SK-N-SH (cell line): ENCODE data around the gene ZFYVE21. TPM values are rescaled to one million over a fixed set of nuclear protein-coding genes. Genes with fewer than 3 reads are reported as not detected.
A peak's percentile ranks its signal among the peaks of the same experiment; 100 is the strongest.

Experiments
- CTCF ChIA-PET: fragments of 300-600, 350-600 bp; formaldehyde crosslinking; extraction: SDS; loops from one replicate; lab custom pipeline; 2021; lab: Yijun Ruan, JAX
- POLR2A ChIA-PET: fragments of 350-600 bp; sonication (Branson Sonifier 250); formaldehyde crosslinking; extraction: SDS; loops from one replicate; lab custom pipeline; 2020; ENCODE audit warnings: antibody characterized with exemption, inconsistent platforms; lab: Yijun Ruan, JAX
- DNase-seq: peaks from one replicate; pipeline ENCODE4 v3.0.0; 2012
- H2AFZ ChIP-seq: fragments of 200-600 bp; sonication (generic); 2 replicates; pipeline ENCODE4 v1.8.1; 2016; ENCODE audit warnings: antibody characterized with exemption, mild to moderate bottlenecking, low read depth
- H3F3A ChIP-seq: fragments of 200-600 bp; sonication (generic); replicated peaks from 2 replicates; pipeline ENCODE3; 2016; ENCODE audit warnings: antibody characterized with exemption, mild to moderate bottlenecking; ENCODE audit not compliant: insufficient read depth
- H3K27ac ChIP-seq, 2 experiments: fragments of 200-500 bp in 1 of 2; fragments of 200-600 bp in 1 of 2; sonication (Bioruptor generic) in 1 of 2; sonication (generic), shearing (Covaris generic) in 1 of 2; 2 replicates each; pipeline versions ENCODE4 v1.5.1 to v1.6.1; 2014 to 2016; ENCODE audit warnings: low read depth in 2 of 2, inconsistent platforms in 1 of 2, low read length in 1 of 2, mild to moderate bottlenecking in 1 of 2, mixed read lengths in 1 of 2
- H3K27me3 ChIP-seq: fragments of 200-600 bp; sonication (generic), shearing (Covaris generic); 2 replicates; pipeline ENCODE4 v1.6.1; 2016; ENCODE audit warnings: mixed run types; ENCODE audit not compliant: insufficient read depth
- H3K36me3 ChIP-seq, 2 experiments: fragments of 200-500 bp in 1 of 2; fragments of 200-600 bp in 1 of 2; sonication (Bioruptor generic) in 1 of 2; sonication (generic) in 1 of 2; replicated peaks in 1 of 2; 2 replicates each; pipeline versions ENCODE3 to v1.5.1; 2014 to 2016; ENCODE audit warnings: low read length in 1 of 2, mild to moderate bottlenecking in 1 of 2; ENCODE audit not compliant: insufficient read depth in 2 of 2, control insufficient read depth in 1 of 2
- H3K4me1 ChIP-seq, 2 experiments: fragments of 200-500 bp in 1 of 2; fragments of 200-600 bp in 1 of 2; sonication (Bioruptor generic) in 1 of 2; sonication (generic), shearing (Covaris generic) in 1 of 2; 2 replicates each; pipeline versions ENCODE4 v1.5.1 to v1.6.1; 2014 to 2016; ENCODE audit warnings: low read depth in 1 of 2, low read length in 1 of 2, mixed run types in 1 of 2; ENCODE audit not compliant: insufficient read depth in 2 of 2, control insufficient read depth in 1 of 2
- H3K4me2 ChIP-seq: fragments of 200-600 bp; sonication (generic), shearing (Covaris generic); 2 replicates; pipeline ENCODE4 v1.6.1; 2017; ENCODE audit warnings: mixed run types
- H3K4me3 ChIP-seq, 2 experiments: fragments of 200-500 bp in 1 of 2; fragments of 200-600 bp in 1 of 2; sonication (Bioruptor generic) in 1 of 2; sonication (generic), shearing (Covaris generic) in 1 of 2; 2 replicates each; pipeline versions ENCODE4 v1.5.1 to v1.8.1; 2014 to 2016; ENCODE audit warnings: low read depth in 2 of 2, inconsistent platforms in 1 of 2, low read length in 1 of 2, mild to moderate bottlenecking in 1 of 2, mixed read lengths in 1 of 2, moderate library complexity in 1 of 2
- H3K79me2 ChIP-seq: fragments of 200-600 bp; sonication (generic); 2 replicates; pipeline ENCODE4 v1.8.1; 2017; ENCODE audit warnings: mild to moderate bottlenecking; ENCODE audit not compliant: insufficient read depth
- H3K9ac ChIP-seq: fragments of 200-600 bp; sonication (generic); 2 replicates; pipeline ENCODE4 v1.6.1; 2017; ENCODE audit warnings: mixed run types
- H3K9me2 ChIP-seq: fragments of 200-600 bp; sonication (generic); 2 replicates; pipeline ENCODE4 v1.6.1; 2017; ENCODE audit warnings: mixed run types
- H3K9me3 ChIP-seq: fragments of 200-600 bp; sonication (generic); 2 replicates; pipeline ENCODE4 v1.6.1; 2017; ENCODE audit warnings: mixed run types, mild to moderate bottlenecking, moderate library complexity
- H4K20me1 ChIP-seq: fragments of 200-600 bp; sonication (generic); 2 replicates; pipeline ENCODE4 v1.6.1; 2017; ENCODE audit warnings: mild to moderate bottlenecking, mixed run types; ENCODE audit not compliant: insufficient read depth
- CTCF ChIP-seq: fragments of 200-600 bp; sonication (generic); IDR thresholded peaks from 2 replicates; pipeline ENCODE4 v1.6.1; 2017; ENCODE audit warnings: antibody characterized with exemption, mild to moderate bottlenecking, moderate library complexity
- EP300 ChIP-seq, 2 experiments: IDR thresholded peaks; 2 replicates each; pipeline versions ENCODE4 v1.4.0 to v1.6.1; 2012; ENCODE audit warnings: borderline replicate concordance in 1 of 2, low read depth in 1 of 2, low read length in 1 of 2
- MAX ChIP-seq: IDR thresholded peaks from 2 replicates; pipeline ENCODE4 v1.4.0; 2012; ENCODE audit warnings: low read depth
- MXI1 ChIP-seq: IDR thresholded peaks from 2 replicates; pipeline ENCODE4 v1.6.1; 2012; ENCODE audit warnings: mild to moderate bottlenecking, low read depth, low read length, improper control_type of control experiment
- NFIC ChIP-seq: IDR thresholded peaks from 2 replicates; pipeline ENCODE4 v1.4.0; 2012; ENCODE audit warnings: borderline replicate concordance
- NRF1 ChIP-seq: IDR thresholded peaks from 2 replicates; pipeline ENCODE4 v1.6.1; 2012; ENCODE audit warnings: low read depth, mild to moderate bottlenecking, low read length
- PBX3 ChIP-seq: IDR thresholded peaks from 2 replicates; pipeline ENCODE4; 2012
- RCOR1 ChIP-seq: fragments of 150-350 bp; IDR thresholded peaks from 2 replicates; pipeline ENCODE4 v1.6.1; 2017; ENCODE audit warnings: antibody characterized with exemption, low read length
- REST ChIP-seq: IDR thresholded peaks from 2 replicates; pipeline ENCODE4 v1.6.1; 2012; ENCODE audit warnings: mild to moderate bottlenecking, low read depth, low read length, moderate library complexity
- TEAD4 ChIP-seq: IDR thresholded peaks from 2 replicates; pipeline ENCODE4 v1.4.0; 2012; ENCODE audit warnings: mild to moderate bottlenecking, borderline replicate concordance; ENCODE audit not compliant: insufficient read depth
- WGBS: methylation state at CpG from one replicate; pipeline ENCODE4 v1.1.6; 2017; ENCODE audit warnings: low lambda C conversion rate; 5-methylcytosine and 5-hydroxymethylcytosine counted together
- polyA plus RNA-seq, 3 experiments: library from polyadenylated mRNA; depleted of rRNA; stranded (reverse); fragments of >200 nt; gene quantifications; 2 replicates each; pipeline ENCODE4 v1.2.3, GENCODE V29; 2012

Gene ZFYVE21
- polyA plus RNA-seq, 1 of the 3 experiments (the other 2 are of a cell fraction) = 82.1 TPM

- DNase-seq = peak; percentile 58
- H3K27me3 ChIP-seq = no peaks in the 10 kb centered on the region
- H2AFZ ChIP-seq = no peak overlapping the region
- H3K4me2 ChIP-seq = no peak overlapping the region
- H3K4me3 ChIP-seq = no peak overlapping the region
- H3K36me3 ChIP-seq = peaks cover 9 to 62% of the 10 kb centered on the region in 2 experiments
- H3K9me3 ChIP-seq = no peaks in the 10 kb centered on the region
- peaks cover 6% of the 10 kb centered on the region; the same call in 1 of the 2 replicates for H3K79me2 ChIP-seq
- no peak overlapping the region for H3K27ac ChIP-seq
- no peaks in the 10 kb centered on the region for H3K9me2 ChIP-seq
- POLR2A ChIA-PET = no interaction called here
- TF ChIP-seq TEAD4 (no peak), MXI1 (no peak), NRF1 (no peak), CTCF (0 out of 2 replicates have a peak, but pooled peaks have one; percentile 22), NFIC (no peak), RCOR1 (no peak)
- CTCF ChIA-PET = no interaction called here
- WGBS = 97% methylated on average over 10 of the region's 15 CpGs
- no peak overlapping the region for H3K9ac ChIP-seq
- H4K20me1 ChIP-seq = no peaks in the 10 kb centered on the region
- H3F3A ChIP-seq = no peaks in the 10 kb centered on the region
- no peaks in the 10 kb centered on the region for H3K4me1 ChIP-seq
Observed at GRCh38 chr14:103730490-103731035, 15.0 kb downstream of the ZFYVE21 start.

GRCh38 chr14:103731481-103731880 is 15.9 kb downstream of the ZFYVE21 start:
- WGBS = 96% methylated on average over 12 of the region's 15 CpGs

GRCh38 chr14:103731916-103732867 is 16.6 kb downstream of the ZFYVE21 start:
- Histone ChIP-seq H3K9me3 (no peaks in the 10 kb centered on the region), H3K4me3 (no peak overlapping the region), H3K27ac (no peak overlapping the region; a peak in 1 of 4 replicates), H3F3A (no peaks in the 10 kb centered on the region), H2AFZ (no peak overlapping the region), H3K9ac (no peak overlapping the region), H3K36me3 (peaks cover 9 to 65% of the 10 kb centered on the region in 2 experiments), H3K4me1 (no peaks in the 10 kb centered on the region), H3K9me2 (no peaks in the 10 kb centered on the region), H3K4me2 (no peak overlapping the region), H3K79me2 (no peaks in the 10 kb centered on the region), H4K20me1 (no peaks in the 10 kb centered on the region), H3K27me3 (no peaks in the 10 kb centered on the region)
- WGBS = 92% methylated on average over 14 of the region's 24 CpGs
- POLR2A ChIA-PET = no interaction called here
- DNase-seq = no peak
- CTCF ChIA-PET = no interaction called here
- TF ChIP-seq EP300 (IDR thresholded peaks at IDR 0.05; ENCODE audit: borderline replicate concordance in 1 of 2, low read depth in 1 of 2, low read length in 1 of 2) (no peak), TEAD4 (no peak), PBX3 (no peak), MAX (no peak), REST (no peak)

More at GRCh38 chr14:103731481-103731880, 15.9 kb downstream of the ZFYVE21 start:
- Histone ChIP-seq H3K4me3 (no peak overlapping the region), H3K79me2 (no peaks in the 10 kb centered on the region), H3F3A (no peaks in the 10 kb centered on the region), H3K9ac (no peak overlapping the region), H3K4me2 (no peak overlapping the region), H3K9me2 (no peaks in the 10 kb centered on the region), H3K9me3 (no peaks in the 10 kb centered on the region), H3K27me3 (no peaks in the 10 kb centered on the region), H4K20me1 (no peaks in the 10 kb centered on the region), H2AFZ (no peak overlapping the region), H3K27ac (no peak overlapping the region), H3K36me3 (peaks cover 9 to 62% of the 10 kb centered on the region in 2 experiments), H3K4me1 (no peaks in the 10 kb centered on the region)
- ChIA-PET CTCF (no interaction called here), POLR2A (no interaction called here)
- TF ChIP-seq NFIC = no peak
- no peak for DNase-seq
